ENCODE results near the gene FASTK. TPM values are rescaled to one million over a fixed set of nuclear protein-coding genes. Genes with fewer than 3 reads are reported as not detected.

Gene FASTK
- total RNA-seq, 4 donors from 2014 or later: 51.3 to 82.2 (median 60.8) TPM

DNA sequence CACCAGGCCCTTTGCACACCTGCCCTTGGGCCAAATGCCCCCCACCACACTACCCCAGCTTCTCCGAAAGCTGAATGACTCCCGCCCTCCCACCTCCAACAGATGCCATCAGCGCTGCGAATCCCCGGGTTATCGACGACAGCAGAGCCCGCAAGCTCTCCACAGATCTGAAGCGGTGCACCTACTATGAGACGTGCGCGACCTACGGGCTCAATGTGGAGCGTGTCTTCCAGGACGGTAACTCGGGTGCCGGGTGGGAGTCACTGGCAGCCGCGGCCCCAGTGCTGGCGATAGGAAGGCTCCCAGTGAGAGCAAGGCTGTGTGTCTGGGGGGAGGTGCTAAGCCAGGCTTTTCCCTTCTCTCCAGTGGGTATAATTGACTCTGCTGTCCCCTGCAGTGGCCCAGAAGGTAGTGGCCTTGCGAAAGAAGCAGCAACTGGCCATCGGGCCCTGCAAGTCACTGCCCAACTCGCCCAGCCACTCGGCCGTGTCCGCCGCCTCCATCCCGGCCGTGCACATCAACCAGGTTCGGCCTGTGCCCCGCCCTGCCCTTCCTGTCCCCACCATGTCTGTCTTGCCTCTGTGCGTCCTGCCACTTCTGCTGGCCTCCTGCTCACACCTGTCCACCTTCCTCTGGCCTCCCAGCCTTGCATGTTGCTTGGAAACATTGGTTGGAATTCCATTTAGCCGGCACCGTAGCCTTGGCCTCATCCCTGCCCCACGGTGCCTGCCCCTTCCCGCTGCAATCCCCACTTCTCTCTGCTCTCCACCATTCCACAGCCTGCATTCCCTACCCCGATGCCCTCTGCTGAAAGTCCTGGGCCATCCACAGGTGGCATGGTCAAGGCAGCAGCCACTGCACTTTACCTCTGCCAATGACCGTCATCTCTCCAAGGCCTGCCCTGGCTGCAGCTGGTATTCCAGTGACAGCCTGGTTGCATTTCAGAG, 37.8 kb upstream of the FASTK start:
- Histone ChIP-seq H3K9me3 (no peaks in the 10 kb centered on the region), H3K4me1 (peaks cover 0 to 27% (median 7%) of the 10 kb centered on the region in 3 donors), H3K27ac (no peak overlapping the region), H3K36me3 (peaks cover 0 to 65% of the 10 kb centered on the region in 2 donors), H3K4me3 (no peak overlapping the region), H3K27me3 (no peaks in the 10 kb centered on the region)
- TF ChIP-seq, protein P1, sequence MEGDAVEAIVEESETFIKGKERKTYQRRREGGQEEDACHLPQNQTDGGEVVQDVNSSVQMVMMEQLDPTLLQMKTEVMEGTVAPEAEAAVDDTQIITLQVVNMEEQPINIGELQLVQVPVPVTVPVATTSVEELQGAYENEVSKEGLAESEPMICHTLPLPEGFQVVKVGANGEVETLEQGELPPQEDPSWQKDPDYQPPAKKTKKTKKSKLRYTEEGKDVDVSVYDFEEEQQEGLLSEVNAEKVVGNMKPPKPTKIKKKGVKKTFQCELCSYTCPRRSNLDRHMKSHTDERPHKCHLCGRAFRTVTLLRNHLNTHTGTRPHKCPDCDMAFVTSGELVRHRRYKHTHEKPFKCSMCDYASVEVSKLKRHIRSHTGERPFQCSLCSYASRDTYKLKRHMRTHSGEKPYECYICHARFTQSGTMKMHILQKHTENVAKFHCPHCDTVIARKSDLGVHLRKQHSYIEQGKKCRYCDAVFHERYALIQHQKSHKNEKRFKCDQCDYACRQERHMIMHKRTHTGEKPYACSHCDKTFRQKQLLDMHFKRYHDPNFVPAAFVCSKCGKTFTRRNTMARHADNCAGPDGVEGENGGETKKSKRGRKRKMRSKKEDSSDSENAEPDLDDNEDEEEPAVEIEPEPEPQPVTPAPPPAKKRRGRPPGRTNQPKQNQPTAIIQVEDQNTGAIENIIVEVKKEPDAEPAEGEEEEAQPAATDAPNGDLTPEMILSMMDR (IDR thresholded peaks at IDR 0.05): no peak
- TF ChIP-seq POLR2A (IDR thresholded peaks at IDR 0.05): no peak
- no peak for TF ChIP-seq POLR2AphosphoS5 (IDR thresholded peaks at IDR 0.05)
- TF ChIP-seq EP300 (IDR thresholded peaks at IDR 0.05): no peak
- 86 to 97% methylated on average over 5 to 15 of the region's 38 CpGs for WGBS, 2 donors (ENCODE audit: low coverage in 1 of 2)
- ATAC-seq: no peak

GRCh38 chr7:151117565-151117964, 37.0 kb upstream of the FASTK start:
- WGBS, 2 donors (ENCODE audit: low coverage in 1 of 2): 89 to 100% methylated on average over 2 to 3 of the region's 12 CpGs
- H3K4me1 ChIP-seq: peaks cover 0 to 31% (median 7%) of the 10 kb centered on the region in 3 donors
- no peak overlapping the region for H3K4me3 ChIP-seq
- ATAC-seq: no peak
- H3K27ac ChIP-seq: no peak overlapping the region
- TF ChIP-seq POLR2A (IDR thresholded peaks at IDR 0.05): no peak
- no peaks in the 10 kb centered on the region for H3K9me3 ChIP-seq
- H3K27me3 ChIP-seq: no peaks in the 10 kb centered on the region
- H3K36me3 ChIP-seq: peaks cover 0 to 56% of the 10 kb centered on the region in 2 donors

GRCh38 chr7:151116603-151117440, 36.2 kb upstream of the FASTK start:
- H3K4me3 ChIP-seq: no peak overlapping the region
- H3K9me3 ChIP-seq: no peaks in the 10 kb centered on the region
- no peak for ATAC-seq
- H3K27me3 ChIP-seq: no peaks in the 10 kb centered on the region
- H3K27ac ChIP-seq: no peak overlapping the region
- WGBS, 2 donors (ENCODE audit: low coverage in 1 of 2): 91 to 100% methylated on average over 1 to 8 of the region's 27 CpGs
- H3K4me1 ChIP-seq: peaks cover 0 to 31% (median 7%) of the 10 kb centered on the region in 3 donors
- peaks cover 0 to 49% of the 10 kb centered on the region in 2 donors for H3K36me3 ChIP-seq
- TF ChIP-seq, protein P1 (IDR thresholded peaks at IDR 0.05): no peak
- TF ChIP-seq EP300 (IDR thresholded peaks at IDR 0.05): no peak
- TF ChIP-seq POLR2AphosphoS5 (IDR thresholded peaks at IDR 0.05): no peak
- no peak for TF ChIP-seq POLR2A (IDR thresholded peaks at IDR 0.05)

DNA sequence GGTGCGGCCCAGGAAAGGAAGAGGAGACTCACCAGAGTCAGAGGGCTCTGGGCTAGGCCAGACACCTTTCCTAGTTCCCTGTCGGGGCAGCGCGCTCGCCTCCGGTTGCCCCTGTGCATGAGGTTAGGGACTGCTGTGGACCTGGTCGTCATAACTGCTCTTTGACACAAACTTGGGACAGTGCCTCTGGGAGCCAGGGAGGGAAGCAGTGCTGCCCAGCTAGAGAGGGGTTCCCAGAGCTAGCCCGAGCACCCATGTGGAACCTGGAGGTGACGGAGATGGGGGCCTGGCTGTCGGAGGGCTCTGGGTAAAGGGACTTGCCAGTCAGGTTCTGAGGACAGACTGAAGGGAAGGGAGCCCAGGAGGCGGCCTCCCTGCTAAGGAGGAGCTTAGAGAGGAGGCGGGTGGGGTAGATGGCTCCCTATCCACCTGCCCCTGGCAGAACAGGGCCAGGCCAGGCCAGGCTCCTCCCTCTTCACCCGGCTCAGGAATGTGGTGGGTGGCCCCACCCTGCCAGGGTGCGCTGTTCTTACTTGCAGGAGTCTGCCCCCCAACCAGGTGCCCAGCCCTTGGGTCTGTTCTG, 35.3 kb upstream of the FASTK start:
- no peak for ATAC-seq
- Histone ChIP-seq H3K27ac (peak overlapping the region in 1 of 4 donors; percentile 15), H3K4me3 (peak overlapping the region in 1 of 2 donors; percentile 40)

More for the DNA sequence above, 35.3 kb upstream of the FASTK start:
- H3K4me1 ChIP-seq: peaks cover 0 to 38% (median 10%) of the 10 kb centered on the region in 3 donors
- peaks cover 0 to 40% of the 10 kb centered on the region in 2 donors for H3K36me3 ChIP-seq
- H3K9me3 ChIP-seq: no peaks in the 10 kb centered on the region
- WGBS, 2 donors (ENCODE audit: low coverage in 1 of 2): 90% methylated on average over 2 of the region's 14 CpGs; no CpG with 5 or more reads in 1 of the 2 donors
- TF ChIP-seq EP300 (IDR thresholded peaks at IDR 0.05) (no peak), POLR2A (IDR thresholded peaks at IDR 0.05) (no peak), POLR2AphosphoS5 (IDR thresholded peaks at IDR 0.05) (no peak)
- TF ChIP-seq, protein P1 (IDR thresholded peaks at IDR 0.05): no peak
- no peaks in the 10 kb centered on the region for H3K27me3 ChIP-seq
